ENCODE measurements around the gene GORASP2.

DNA sequence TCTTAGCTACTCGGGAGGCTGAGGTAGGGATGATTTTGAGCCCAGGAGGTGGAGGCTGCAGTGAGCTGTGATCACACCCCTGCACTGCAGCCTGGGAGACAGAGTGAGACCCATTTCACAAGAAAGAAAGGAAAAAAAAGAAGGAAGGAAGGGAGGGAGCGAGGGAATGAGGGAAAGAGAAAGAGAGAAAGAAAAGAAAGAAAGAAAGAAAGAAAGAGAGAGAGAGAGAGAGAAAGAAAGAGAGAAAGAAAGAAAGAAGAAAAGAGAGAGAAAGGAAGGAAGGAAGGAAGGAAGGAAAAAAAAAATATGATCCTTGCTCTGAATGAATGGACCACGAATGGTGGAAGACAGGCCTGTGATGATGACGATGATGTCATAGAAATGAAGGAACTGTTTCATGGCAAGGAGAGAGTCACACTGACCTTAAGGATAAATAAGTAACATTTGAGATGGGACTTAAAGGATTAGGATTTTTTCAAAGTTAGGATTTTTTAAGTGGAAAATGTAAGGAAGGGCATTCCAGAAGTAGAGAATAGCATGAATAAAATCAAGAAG lies 2.2 kb upstream of the GORASP2 start:
- TF ChIP-seq EZH2 (IDR thresholded peaks at IDR 0.05; ENCODE audit: insufficient read depth, poor library complexity, severe bottlenecking) = no peak
- TF ChIP-seq EZH2phosphoT487 (IDR thresholded peaks at IDR 0.05; ENCODE audit: insufficient read depth, low read depth) = no peak
